GM19455 (cell line): Measurements from ENCODE around the gene CDHR2.

Source experiments
- ATAC-seq: cut with Tn5 transposase; IDR thresholded peaks from one replicate; pipeline ENCODE4 v1.9.1; 2021; ENCODE audit not compliant: unreplicated experiment

The CDHR2 gene

DNA sequence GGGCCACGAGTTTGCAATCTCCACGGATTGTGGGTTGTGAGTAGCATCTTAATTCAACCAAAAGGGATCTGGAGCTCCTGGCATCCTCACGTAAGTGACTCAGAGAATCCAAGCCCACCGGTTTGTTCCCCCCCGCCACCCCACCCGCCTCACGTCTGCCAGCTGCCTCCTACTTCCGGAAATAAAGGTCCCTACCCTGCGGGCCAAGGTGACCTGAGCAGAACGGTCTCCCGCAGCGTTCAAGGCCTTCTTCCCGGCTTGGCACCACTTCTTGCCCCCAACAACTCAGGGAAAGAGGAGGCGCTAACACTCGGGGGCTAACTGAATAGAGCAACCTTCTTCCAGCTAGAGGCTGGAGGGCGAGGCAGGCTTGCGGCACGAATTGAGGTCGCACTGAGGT lies 69.6 kb downstream of the CDHR2 start:
- no peak for ATAC-seq

DNA sequence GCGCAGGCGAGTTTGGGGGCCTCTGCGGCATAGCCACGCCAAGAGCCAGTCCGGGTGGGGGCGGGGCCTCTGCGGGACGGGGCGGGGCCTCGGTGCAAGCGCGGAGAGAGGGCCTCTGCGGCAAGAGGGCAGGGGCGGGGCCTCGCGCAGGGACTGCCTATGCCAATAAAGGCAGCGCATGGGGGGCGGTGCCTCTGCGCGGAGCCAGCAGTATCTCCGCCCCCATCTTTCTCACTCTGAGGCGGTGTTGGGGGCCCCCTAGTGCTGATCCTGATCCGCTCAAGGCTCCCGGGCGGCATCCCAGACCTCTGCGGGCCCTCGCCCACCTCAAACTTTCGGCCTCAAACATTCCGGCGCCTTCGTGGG lies 70.0 kb downstream of the CDHR2 start:
- no peak for ATAC-seq

DNA sequence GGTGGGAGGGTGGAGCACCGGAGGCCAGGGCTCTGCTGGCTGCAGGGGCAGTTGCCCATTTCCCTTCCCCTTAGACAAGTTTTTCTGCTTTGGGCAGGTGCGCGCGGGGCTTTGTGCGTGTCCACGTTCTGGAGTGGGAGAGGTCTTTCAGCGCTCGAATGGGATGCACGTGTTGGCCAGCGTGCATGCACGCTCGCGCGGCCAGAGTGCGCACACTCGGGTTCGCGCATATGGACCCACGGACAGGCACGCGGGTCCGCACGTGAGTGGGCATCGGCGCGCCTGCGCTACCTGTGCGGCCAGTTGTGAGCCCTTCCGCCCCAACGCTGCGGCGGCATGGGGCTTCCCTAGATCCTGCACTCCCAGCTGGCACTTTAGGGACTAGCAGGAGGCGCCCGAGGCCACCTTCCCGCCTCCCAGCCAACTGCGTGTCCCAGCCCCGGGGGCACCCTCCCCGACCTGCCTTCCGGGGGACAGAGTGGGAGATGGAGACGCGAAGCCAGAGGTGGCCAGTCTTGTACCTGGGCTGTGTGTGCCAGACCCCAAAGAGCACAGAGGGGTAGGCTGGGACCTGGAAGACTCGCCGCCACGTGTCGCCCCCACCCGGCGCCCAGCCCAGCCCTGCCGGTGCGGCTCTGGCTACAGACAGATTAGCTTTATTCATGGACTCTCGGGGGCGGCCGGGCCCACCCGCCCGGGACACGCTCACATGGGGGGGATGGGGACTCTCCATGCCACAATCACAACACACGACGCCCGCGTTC lies 70.6 kb downstream of the CDHR2 start:
- no peak for ATAC-seq

DNA sequence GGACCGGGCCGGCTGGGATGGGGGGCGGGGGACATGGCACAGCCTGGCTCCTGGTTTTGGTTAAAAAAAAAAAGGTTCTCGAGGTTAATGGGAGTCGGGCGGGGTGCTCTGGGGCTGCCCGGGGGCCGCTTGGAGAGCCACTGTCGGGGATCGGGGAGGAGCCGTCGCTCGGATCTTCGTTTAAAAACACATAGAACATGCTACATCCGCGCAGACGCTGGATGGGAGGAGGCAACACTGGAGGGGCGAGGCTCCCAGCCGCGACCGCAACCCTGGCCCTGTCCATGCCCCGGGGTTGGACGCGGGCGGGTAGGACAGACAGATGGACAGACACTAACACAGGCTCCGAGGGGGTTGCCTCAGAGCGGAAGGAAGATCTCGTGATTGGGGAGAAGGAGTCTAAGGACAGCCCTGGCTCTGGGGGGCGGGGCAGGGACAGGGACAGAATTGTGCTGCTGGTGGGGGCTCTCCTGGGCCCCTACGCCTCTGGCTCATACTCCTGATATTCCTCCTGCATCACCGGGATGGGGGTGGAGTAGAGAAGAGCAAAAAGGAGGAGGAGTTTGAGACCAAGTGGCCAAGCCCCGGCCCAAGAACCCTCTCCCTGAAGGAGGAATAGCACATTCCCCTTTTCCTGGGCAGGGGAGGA lies 71.3 kb downstream of the CDHR2 start:
- ATAC-seq: no peak

DNA sequence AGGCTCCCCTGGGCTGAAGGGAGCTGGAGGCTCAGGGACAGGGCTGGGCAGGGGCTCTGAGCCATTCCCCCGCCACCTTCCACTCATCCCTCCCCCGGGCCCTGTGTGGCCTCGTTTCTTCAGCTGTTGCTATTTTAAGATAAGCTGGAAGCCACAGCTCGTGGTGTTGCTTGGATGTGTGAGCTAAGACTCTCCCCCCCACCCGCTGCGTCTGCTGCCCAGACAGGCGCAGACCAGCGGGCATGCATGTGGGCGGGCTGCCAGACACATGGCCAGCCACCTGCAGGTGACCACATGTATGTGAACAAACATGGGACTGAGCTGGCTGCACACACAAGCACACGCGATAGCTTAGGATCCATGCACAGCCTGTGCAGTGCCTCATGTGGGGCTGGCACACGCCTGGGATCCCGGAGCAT lies 72.5 kb downstream of the CDHR2 start:
- ATAC-seq: no peak

DNA sequence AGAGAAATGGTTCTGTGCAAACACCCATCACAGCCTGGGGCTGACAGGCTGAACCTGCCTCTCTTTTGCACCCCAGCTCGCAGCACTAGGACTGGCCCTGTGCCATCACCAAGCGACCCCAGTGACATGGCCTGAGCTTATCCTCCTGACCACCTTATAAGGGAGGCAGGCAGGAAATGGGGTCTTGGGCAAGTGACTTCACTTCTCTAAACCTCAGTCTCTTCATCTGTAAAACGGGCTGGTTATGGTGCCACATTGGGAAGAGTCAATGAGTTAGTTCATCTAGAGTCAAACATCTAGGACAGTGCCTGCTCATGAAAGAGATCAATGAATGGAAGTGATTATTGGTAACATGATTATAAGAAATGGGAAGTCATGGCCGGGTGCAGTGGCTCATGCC lies 75.0 kb downstream of the CDHR2 start:
- ATAC-seq: no peak

DNA sequence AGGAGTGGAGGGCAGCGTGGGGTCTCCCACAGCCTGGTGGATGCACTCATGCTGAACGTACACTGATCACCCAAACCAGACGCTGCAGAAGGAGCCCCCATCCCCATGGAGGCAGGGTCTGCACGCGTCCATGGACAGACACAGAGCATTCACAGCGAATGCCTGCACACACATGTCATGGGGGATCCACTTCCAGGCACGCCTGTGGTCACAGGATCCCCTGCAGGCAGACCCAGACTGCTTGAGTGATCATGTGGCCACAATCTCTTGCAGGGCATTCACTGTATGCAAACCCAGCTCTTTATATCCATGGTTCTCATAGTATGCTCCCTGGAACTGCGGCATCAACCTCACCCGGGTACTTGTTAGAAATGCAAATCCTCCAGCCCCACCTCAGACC lies 75.8 kb downstream of the CDHR2 start:
- ATAC-seq: no peak

DNA sequence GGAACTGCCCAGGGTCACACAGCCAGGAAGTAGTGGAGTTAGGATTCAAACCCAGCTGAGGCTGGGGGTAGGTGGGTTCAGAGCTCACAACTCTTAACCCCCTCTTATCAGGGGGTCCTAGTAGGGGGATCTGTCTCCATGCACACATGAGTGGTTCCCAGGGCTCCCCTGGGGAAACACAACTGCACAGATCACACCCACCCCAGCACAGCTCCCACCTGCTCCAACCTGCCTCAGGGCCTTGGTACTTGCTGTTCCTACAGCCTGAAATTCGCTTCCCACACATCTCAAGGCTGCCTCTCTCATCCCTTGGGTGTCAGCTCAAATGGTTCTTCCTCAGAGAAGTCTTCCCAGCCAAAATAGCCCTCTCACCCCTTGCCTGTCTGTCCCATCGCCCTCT lies 76.4 kb downstream of the CDHR2 start:
- ATAC-seq: no peak

DNA sequence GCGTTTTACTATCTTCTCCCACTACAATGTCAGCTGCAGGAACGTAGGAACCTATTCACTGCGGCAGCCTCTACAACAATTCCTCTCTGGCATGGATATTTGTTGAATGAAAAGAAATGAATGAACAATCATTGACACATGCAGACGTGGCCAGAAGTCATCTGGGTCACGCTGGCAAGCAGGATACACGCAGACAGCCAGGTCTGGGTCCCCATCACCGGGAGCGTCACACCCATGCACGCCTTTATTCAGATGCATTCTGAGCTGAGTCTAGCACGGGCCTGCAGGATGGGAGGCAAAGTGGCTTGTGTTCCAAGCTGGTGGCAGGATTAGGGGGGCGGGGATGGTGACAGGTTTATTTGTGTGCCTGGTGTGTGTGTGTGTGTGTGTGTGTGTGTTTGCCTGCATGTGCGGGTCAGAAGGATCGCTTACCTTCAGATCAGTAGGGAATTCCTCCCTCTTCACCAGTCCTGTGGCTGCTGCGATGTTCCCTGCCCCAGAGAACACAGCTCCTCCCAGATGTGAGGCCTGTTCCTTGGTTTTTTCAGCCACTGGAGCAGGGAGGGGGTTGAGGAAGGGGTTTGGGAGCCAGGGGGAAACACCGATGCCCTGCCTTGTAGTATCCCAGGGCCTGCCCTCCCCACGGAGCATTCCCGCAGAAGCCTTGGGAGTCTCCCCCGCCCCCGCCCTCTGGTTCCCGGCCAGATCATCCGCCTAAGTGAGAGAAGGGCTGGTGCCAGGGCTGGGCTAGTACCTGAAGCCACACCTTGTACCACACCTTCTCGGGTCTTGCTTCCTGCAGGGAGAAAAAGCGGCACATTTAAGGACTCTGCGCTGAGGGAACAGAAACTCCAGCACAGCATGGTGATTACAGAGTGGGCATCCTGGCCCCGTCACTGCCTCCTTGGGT lies 77.1 kb downstream of the CDHR2 start:
- no peak for ATAC-seq

DNA sequence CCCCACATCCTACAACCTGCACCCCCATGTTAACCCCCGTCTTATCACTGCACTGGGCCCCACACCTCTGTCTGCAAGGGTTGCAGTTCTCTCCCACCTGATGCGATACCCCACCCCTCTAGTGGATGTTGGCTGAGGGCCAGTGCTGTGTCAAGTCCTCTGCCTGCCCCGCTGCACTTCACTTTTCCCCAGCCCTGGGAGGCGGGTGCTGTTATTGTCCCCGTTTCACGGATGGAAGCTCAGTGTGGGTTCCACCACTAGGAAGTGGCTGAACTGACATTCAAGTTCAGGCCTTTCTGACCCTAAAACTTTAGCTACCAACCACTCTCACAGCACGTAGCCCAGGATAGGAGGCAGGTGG lies 77.7 kb downstream of the CDHR2 start:
- no peak for ATAC-seq

DNA sequence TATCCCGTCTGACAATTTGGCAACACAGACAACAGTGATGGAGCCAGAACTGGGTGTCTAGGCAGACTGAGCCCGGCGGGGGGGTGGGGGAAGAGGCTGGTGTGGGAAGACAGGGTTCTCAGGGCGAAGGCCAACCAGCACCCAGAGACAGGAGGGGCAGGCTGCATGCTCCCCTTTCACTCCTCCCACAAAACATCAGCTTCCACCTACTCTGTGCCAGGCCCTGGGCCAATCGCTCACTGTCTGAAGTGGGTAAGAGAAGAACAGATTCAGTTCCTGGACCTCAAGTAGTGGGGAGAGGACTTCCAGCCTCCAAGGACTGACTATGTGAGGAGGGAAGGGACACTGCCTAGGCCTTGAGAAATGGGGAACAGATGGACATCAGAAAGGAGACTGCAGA lies 78.4 kb downstream of the CDHR2 start:
- no peak for ATAC-seq

DNA sequence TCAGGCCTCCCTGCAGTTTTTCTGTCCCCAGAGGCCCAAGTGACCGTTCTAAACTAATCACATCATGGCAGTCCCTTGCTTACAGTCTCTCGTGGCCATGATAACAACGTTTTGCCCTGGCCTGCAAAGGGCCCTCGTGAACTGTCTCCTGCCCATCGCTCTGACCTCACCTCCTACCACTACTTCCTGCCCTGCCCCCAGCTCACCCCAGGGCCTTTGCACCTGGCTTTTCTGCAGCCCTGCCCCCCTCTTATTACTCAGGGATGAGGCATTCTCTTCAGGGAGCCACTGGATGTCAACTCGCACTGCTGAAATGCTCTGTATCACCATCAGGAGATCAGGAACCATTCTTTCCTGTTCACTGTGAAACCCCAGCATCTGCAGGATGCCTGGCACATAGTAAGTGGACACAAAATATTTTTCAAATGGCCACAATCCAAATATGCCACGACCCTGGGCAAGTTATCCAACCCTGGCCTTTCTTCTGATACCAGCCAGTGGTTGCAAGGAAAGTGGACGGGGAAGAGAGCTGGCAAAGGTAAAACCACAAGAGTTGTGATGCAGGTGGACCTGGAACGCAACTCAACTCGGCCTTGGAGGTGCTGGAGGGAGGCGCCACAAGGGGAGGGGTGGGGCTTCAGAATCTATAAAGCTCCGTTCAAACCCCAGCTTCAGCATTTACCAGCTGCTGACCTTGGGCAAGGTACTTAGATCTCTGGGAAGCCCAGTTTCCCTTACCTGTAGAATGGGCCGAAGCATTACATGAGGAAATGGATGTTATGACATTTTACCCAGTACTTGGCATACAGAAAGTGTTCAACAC lies 79.5 kb downstream of the CDHR2 start:
- no peak for ATAC-seq

DNA sequence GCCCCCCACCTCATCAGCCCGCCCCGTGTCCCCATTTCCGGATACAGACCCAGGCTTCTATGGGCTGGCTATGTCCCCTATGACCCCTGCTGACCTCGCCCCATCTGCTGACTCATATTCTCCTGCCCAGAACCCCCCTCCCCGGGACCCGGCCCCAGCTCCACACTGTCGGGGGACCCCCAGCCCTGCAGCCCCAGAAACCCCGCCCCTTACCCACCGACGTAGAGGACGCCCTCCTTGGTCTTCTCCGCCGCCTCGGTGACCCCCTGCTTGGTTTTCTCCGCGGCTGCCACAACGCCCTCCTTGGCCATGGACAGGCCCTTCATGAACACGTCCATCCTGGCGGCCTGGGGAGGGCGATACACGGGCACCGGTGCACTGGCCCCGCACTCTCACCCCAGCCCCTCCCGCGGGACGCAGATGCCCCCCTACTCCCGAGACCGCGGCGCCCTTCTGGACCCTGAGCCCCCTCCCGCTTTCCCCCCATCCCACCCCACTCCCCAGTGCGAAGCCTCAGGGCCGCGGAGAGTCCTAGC lies 80.2 kb downstream of the CDHR2 start:
- no peak for ATAC-seq

DNA sequence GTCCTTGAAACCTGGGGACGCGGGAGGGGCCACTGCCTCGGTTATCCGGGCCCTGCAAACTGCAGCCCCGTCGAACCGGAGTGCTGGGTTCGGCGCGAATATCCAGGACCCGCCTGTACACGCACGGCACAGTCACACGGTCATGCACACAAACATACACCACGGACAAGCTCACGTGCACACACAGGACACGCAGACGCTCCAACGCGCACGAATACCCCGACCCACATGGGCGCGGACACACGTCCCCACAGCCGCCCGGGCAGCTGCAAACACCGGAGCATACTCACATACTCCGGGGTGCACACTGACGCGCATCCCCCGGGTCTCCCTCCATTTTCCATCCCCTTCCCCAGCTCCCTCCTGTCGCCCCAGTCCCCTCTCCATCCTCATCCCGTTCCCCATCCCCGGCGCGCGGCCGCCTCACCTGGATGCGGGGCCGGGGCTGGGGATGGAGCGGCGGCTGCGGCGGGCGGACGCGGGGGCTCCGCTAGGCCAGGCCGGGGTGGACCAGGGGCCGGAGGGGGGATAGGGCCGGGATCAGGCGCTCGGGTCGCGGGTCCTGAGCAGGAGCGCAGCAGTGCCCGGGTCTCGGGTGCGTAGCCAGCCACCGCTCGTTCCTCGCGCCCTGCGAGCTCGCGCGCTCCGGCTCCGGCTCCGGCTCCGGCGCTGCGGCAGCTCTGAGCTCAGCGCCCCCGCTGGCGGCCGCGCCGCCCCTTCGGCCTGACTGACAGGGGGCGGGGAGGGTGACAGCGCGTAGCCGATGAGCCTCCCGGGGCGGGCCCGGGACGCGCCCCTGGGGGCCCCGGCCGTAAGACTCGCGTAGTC lies 80.9 kb downstream of the CDHR2 start, which contains the start of the genes EIF4E1B and SNCB:
Gene EIF4E1B, plus strand, starts transcription at position 823 of the 828 bp plus-strand sequence. CDS start 12,113 bp downstream, outside the sequence.
Gene SNCB, minus strand, starts transcription at position 682 of the 828 bp plus-strand sequence. CDS start 880 bp downstream, outside the sequence.
- ATAC-seq: no peak

DNA sequence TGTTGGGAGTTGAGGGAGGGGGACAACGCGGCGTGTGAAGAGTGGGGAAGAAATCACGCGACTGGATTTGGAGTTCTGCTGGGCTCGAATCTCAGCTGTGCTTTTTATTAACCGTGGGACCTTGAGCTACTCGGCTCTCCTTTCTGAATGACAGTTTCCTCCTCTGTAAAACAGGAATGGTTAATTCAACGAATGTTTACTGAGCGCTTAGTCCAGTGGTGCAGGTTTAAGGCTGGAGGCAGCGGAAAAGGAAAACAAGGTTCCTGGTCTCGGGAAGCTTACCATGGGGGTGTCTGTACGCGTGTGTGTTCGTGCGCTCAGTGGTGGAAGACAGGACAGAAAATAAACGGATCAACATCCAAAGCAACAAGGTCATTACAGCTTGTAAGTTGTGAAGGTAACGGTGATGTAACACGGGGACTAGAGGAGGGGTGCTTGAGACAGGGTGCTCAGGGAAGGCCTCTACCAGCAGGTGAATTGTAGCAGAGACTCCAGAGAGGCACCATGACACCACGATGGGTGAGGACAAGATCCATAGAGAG lies 81.6 kb downstream of the CDHR2 start:
- ATAC-seq: no peak

DNA sequence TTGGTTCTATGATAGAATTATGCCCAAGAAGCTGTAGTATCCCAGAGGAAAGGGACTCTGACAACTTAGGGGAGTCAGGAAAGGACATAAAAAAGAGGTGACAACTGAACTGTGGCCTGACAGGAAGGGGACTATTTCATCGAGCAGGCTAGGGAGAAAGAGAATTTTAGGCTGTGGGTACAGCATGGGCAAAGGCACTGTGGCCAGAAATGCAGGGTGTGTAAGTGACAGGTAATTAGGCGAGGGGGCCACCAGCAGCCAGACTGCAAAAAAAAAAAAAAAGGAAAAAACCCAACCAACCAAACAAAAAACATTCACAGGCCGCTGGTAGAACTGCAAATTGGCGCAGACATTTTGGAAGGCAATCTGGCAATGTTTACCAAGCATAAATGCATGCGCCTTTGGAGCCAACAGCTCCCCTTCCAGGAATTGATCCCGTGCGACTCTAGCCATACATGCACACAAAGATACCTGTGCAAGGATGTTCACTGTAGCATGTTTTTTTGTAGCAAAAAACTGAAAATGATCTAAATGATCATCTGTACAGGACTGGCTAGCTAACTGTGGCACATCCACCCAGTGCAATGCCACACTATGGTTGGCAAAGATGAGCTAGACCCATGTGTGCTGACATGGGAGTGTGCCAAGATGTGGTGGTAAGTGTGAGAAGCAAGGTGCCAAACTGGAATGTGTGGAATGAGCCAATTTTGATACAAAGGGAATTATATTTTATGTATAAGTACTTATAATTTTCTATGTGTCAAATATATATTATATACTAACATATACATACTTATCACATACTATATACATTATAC lies 82.5 kb downstream of the CDHR2 start:
- ATAC-seq: no peak

DNA sequence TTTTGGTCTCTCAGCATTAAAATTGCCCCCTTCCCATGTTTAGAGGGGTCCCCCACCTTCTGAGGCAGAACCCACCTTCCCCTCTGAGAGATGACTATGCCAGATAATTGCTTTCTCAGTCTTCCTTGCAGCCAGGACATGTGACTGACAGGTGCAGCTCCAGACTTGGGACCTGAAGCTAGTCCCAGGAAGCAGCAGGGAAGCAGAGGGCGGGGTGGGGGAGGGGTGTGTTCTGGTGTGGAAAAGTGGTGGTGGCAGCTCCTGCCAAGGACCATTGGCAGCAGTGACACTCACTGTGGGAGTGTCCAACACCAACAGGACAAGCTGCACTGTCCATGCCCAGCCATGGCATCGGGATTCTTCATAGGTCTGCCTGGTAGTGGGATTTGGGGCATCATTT lies 83.6 kb downstream of the CDHR2 start:
- ATAC-seq: no peak

DNA sequence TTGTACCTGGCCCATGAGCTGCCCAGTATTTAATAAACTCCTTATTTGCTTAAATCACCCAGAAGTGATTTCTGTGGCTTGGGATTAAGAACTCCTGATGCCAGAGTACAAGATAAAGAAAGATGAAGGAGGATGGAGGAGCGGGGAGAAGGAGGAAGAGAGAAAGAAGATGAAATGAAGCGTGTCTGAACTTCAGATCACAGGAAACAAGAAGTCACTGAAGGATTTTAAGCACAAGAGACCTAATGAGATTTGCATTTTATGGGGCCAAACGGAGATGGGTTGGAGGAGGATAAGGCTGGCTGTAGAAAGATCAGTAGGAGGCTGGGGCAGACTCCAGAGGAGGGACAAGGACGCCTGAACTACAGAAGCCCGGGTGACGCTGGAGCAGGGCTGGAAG lies 84.5 kb downstream of the CDHR2 start:
- no peak for ATAC-seq

DNA sequence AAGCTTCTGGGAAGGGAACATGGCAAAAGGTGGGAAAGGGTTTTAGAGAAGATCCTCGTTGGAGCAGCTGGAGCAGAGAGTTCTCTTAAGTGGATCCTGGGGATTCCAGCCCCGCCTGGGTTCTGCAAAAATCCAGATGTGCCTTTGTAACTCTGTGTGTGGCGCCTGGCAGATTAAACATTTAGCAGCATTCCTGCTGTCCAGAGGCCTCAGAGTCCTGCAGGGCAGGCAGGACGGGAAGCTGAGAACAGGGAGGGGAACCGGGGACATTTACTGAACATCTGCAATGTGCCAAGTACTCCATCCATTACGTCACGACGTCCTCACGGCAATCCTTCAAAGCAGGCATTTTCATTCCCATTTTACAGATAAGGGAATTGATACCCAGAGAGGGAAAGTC lies 87.3 kb downstream of the CDHR2 start:
- no peak for ATAC-seq
